Measurements from ENCODE around the gene GBGT1. TPM values are rescaled to one million over a fixed set of nuclear protein-coding genes. Genes with fewer than 3 reads are reported as not detected.

The GBGT1 gene
- total RNA-seq, 1 experiment from 2014 or later, result 16.5 TPM

DNA sequence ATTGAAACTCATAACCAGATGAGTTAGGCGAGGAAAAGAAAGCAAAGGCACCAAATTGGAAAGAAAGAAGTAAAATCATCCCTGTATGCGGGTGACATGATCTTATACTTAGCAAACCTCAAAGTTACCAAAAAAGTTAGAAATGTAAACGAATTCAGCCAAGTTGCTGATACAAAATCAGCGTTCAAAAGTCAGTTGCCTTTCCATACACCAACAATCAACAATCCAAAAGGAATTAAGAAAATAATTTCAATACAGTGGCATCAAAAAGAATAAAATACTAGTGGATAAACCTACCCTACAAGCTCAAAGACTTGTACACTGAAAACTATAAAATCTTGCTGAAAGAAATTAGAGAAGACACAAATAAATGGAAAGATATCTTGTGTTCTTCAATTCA, 30.9 kb upstream of the GBGT1 start:
- no peaks in the 10 kb centered on the region; the same call in 1 of the 2 replicates for H3K4me1 Mint-ChIP-seq
- H3K9me3 Mint-ChIP-seq, result peaks cover 11% of the 10 kb centered on the region
- ATAC-seq (no peak), DNase-seq (ENCODE audit: low spot score) (no peak)
- ChIA-PET POLR2A (no interaction called here), CTCF (interaction anchor here (0.7 to 1.0 kb wide), 2 partner anchors 9 to 147 kb away, joined by 4 read pairs; no protein-coding TSS in a partner anchor)
- peaks cover 40% of the 10 kb centered on the region for H3K27me3 Mint-ChIP-seq (ENCODE audit: low read depth)
- H3K27ac Mint-ChIP-seq, result no peak overlapping the region
- H3K36me3 Mint-ChIP-seq, result no peaks in the 10 kb centered on the region
- TF ChIP-seq KAT7 (CRISPR knock-in tag; IDR thresholded peaks at IDR 0.05; ENCODE audit: borderline replicate concordance) (no peak), SMAD3 (CRISPR knock-in tag; IDR thresholded peaks at IDR 0.05; ENCODE audit: borderline replicate concordance) (no peak), EMX1 (CRISPR knock-in tag; IDR thresholded peaks at IDR 0.05) (no peak), TEAD1 (CRISPR knock-in tag; IDR thresholded peaks at IDR 0.05) (no peak), ZNF121 (CRISPR knock-in tag; IDR thresholded peaks at IDR 0.05) (no peak)
- TF ChIP-seq, protein P1, sequence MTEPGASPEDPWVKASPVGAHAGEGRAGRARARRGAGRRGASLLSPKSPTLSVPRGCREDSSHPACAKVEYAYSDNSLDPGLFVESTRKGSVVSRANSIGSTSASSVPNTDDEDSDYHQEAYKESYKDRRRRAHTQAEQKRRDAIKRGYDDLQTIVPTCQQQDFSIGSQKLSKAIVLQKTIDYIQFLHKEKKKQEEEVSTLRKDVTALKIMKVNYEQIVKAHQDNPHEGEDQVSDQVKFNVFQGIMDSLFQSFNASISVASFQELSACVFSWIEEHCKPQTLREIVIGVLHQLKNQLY (CRISPR knock-in tag; IDR thresholded peaks at IDR 0.05), result no peak
- TF ChIP-seq, protein P2, sequence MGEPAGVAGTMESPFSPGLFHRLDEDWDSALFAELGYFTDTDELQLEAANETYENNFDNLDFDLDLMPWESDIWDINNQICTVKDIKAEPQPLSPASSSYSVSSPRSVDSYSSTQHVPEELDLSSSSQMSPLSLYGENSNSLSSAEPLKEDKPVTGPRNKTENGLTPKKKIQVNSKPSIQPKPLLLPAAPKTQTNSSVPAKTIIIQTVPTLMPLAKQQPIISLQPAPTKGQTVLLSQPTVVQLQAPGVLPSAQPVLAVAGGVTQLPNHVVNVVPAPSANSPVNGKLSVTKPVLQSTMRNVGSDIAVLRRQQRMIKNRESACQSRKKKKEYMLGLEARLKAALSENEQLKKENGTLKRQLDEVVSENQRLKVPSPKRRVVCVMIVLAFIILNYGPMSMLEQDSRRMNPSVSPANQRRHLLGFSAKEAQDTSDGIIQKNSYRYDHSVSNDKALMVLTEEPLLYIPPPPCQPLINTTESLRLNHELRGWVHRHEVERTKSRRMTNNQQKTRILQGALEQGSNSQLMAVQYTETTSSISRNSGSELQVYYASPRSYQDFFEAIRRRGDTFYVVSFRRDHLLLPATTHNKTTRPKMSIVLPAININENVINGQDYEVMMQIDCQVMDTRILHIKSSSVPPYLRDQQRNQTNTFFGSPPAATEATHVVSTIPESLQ (CRISPR knock-in tag; IDR thresholded peaks at IDR 0.05), result no peak
- TF ChIP-seq, protein P3, sequence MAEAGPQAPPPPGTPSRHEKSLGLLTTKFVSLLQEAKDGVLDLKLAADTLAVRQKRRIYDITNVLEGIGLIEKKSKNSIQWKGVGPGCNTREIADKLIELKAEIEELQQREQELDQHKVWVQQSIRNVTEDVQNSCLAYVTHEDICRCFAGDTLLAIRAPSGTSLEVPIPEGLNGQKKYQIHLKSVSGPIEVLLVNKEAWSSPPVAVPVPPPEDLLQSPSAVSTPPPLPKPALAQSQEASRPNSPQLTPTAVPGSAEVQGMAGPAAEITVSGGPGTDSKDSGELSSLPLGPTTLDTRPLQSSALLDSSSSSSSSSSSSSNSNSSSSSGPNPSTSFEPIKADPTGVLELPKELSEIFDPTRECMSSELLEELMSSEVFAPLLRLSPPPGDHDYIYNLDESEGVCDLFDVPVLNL (CRISPR knock-in tag; IDR thresholded peaks at IDR 0.05; ENCODE audit: borderline replicate concordance, low read depth), result no peak
- TF ChIP-seq, protein P4, sequence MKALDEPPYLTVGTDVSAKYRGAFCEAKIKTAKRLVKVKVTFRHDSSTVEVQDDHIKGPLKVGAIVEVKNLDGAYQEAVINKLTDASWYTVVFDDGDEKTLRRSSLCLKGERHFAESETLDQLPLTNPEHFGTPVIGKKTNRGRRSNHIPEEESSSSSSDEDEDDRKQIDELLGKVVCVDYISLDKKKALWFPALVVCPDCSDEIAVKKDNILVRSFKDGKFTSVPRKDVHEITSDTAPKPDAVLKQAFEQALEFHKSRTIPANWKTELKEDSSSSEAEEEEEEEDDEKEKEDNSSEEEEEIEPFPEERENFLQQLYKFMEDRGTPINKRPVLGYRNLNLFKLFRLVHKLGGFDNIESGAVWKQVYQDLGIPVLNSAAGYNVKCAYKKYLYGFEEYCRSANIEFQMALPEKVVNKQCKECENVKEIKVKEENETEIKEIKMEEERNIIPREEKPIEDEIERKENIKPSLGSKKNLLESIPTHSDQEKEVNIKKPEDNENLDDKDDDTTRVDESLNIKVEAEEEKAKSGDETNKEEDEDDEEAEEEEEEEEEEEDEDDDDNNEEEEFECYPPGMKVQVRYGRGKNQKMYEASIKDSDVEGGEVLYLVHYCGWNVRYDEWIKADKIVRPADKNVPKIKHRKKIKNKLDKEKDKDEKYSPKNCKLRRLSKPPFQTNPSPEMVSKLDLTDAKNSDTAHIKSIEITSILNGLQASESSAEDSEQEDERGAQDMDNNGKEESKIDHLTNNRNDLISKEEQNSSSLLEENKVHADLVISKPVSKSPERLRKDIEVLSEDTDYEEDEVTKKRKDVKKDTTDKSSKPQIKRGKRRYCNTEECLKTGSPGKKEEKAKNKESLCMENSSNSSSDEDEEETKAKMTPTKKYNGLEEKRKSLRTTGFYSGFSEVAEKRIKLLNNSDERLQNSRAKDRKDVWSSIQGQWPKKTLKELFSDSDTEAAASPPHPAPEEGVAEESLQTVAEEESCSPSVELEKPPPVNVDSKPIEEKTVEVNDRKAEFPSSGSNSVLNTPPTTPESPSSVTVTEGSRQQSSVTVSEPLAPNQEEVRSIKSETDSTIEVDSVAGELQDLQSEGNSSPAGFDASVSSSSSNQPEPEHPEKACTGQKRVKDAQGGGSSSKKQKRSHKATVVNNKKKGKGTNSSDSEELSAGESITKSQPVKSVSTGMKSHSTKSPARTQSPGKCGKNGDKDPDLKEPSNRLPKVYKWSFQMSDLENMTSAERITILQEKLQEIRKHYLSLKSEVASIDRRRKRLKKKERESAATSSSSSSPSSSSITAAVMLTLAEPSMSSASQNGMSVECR (CRISPR knock-in tag; IDR thresholded peaks at IDR 0.05; ENCODE audit: borderline replicate concordance), result no peak
- TF ChIP-seq, protein P5, sequence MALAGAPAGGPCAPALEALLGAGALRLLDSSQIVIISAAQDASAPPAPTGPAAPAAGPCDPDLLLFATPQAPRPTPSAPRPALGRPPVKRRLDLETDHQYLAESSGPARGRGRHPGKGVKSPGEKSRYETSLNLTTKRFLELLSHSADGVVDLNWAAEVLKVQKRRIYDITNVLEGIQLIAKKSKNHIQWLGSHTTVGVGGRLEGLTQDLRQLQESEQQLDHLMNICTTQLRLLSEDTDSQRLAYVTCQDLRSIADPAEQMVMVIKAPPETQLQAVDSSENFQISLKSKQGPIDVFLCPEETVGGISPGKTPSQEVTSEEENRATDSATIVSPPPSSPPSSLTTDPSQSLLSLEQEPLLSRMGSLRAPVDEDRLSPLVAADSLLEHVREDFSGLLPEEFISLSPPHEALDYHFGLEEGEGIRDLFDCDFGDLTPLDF (CRISPR knock-in tag; IDR thresholded peaks at IDR 0.05), result no peak
- TF ChIP-seq, protein P6, sequence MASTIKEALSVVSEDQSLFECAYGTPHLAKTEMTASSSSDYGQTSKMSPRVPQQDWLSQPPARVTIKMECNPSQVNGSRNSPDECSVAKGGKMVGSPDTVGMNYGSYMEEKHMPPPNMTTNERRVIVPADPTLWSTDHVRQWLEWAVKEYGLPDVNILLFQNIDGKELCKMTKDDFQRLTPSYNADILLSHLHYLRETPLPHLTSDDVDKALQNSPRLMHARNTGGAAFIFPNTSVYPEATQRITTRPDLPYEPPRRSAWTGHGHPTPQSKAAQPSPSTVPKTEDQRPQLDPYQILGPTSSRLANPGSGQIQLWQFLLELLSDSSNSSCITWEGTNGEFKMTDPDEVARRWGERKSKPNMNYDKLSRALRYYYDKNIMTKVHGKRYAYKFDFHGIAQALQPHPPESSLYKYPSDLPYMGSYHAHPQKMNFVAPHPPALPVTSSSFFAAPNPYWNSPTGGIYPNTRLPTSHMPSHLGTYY (CRISPR knock-in tag; IDR thresholded peaks at IDR 0.05), result no peak
- TF ChIP-seq, protein P7, sequence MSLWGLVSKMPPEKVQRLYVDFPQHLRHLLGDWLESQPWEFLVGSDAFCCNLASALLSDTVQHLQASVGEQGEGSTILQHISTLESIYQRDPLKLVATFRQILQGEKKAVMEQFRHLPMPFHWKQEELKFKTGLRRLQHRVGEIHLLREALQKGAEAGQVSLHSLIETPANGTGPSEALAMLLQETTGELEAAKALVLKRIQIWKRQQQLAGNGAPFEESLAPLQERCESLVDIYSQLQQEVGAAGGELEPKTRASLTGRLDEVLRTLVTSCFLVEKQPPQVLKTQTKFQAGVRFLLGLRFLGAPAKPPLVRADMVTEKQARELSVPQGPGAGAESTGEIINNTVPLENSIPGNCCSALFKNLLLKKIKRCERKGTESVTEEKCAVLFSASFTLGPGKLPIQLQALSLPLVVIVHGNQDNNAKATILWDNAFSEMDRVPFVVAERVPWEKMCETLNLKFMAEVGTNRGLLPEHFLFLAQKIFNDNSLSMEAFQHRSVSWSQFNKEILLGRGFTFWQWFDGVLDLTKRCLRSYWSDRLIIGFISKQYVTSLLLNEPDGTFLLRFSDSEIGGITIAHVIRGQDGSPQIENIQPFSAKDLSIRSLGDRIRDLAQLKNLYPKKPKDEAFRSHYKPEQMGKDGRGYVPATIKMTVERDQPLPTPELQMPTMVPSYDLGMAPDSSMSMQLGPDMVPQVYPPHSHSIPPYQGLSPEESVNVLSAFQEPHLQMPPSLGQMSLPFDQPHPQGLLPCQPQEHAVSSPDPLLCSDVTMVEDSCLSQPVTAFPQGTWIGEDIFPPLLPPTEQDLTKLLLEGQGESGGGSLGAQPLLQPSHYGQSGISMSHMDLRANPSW (CRISPR knock-in tag; conservative IDR thresholded peaks at IDR 0.05; ENCODE audit: low read depth), result no peak
- no peak overlapping the region for H3K4me3 Mint-ChIP-seq

All from WTC11 (cell line).